ENCODE results near the gene CD7.

The CD7 gene

GRCh38 chr17:82283208-82283749 lies 34.1 kb downstream of the CD7 start:
- FAIRE-seq (no peak), DNase-seq (ENCODE audit: extremely low spot score, insufficient read length, low read depth) (no peak)

DNA sequence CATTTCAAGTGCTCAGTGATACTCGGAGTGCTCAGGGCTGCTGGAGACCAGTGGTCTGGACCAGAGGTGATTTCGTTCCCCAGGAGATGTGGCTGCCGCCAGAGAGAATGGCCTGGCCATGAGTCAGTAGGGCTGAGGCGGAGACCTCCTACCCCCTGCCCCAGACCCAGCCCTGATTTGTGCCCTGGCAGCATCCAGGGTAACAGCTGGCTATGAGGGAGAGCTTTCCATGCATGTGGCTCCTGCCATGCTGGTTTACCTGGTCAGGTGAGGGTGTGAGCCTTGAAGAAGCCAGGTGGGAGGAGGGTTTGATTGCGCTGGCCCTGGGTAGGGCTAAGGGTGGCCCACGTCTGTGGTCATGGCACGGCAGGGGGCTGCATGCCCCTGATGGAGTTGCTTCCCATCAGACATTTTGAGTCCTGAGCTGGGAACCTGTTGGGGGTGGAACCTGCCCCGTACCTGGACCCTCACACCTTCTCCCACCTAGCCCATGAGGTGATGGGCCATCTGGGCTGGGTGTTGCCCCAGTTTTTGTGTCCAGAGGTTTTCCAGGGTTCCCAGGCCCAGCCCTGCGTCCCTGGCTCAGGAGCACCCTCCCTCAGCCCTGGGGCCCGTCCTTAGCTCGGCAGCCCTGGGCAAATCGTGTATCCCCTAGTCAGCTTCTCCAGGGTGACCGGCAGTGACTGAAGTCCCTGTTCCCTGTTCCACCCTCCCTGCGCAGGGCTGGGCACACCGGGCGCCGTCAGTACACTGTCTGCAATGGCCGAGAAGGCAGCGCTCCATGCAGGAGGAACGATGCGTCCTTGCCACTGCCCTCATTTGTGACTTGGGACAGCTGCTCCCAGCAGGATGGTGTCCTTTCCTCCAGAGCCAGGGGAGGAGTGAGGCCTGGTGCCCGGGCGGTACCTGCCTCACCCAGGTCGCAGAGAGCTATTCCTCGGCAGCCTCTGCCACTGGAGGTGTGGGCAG lies 34.9 kb downstream of the CD7 start:
- no peak for FAIRE-seq

GRCh38 chr17:82281502-82282238 lies 35.7 kb downstream of the CD7 start:
- FAIRE-seq: no peak
- no peak for DNase-seq (ENCODE audit: extremely low spot score, insufficient read length, low read depth)

More for the DNA sequence above, 34.9 kb downstream of the CD7 start:
- DNase-seq (ENCODE audit: extremely low spot score, insufficient read length, low read depth): no peak

DNA sequence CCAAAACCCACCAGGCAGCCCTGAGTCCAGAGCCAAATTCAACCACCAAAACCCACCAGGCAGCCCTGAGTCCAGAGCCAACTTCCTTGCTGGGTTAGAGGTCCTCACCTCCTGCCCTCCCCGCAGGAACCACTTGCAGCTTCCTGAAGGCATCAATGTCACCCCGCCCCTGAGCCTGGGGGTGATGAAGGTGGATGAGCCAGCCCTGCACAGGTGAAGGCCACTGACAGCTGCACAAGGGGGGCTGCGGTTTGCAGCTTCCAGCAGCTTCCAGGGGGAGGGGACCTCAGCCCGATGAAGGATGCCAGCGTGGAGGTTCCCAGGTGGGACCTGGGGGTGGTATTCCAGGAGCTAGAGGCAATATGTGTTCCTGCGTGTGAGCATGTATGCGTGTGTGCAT lies 36.3 kb downstream of the CD7 start:
- DNase-seq (ENCODE audit: extremely low spot score, insufficient read length, low read depth) (no peak), FAIRE-seq (no peak)

DNA sequence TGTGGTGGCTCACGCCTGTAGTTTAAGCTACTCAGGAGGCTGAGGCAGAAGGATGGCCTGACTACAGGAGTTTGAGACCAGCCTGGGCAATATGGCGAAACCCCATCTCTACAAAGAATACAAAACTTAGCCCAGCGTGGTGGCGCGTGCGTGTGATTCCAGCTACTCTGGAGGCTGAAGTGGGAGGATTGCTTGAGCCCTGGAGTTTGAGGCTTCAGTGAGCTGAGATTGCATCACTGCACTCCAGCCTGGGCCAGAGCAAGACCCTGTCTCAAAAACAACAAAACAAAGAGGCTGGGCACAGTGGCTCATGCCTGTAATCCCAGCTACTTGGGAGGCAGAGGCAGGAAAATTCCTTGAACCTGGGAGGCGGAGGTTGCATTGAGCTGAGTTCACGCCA lies 36.9 kb downstream of the CD7 start:
- no peak for DNase-seq (ENCODE audit: extremely low spot score, insufficient read length, low read depth)
- no peak for FAIRE-seq

DNA sequence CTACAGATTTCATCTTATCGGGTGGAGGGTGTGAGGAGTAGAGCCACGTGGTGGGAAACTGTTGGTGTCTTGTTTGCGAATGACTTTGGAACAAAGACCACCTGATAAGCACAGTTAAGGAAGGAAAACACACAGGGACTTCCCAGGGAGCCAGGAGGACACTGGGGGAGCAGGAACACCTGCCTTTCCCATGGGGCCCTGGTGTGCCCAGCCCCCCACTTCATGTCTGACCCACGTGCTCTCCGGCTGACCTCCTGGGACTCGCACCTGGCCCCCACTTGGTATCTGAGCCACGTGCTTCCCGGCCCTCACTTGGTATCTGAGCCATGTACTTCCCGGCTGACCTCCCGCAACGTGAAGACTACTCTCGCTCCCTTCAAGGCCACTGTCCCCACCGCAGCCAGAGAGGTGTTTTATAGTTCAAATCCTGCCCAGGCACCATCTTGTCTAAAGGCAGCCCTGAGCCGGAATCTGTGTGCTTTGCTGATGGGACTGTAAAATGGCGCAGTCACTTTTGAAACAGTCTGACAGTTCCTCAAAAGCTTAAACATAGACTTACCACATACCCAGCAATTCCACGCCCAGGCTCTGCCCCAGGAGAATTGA lies 38.5 kb downstream of the CD7 start:
- no peak for DNase-seq (ENCODE audit: extremely low spot score, insufficient read length, low read depth)
- no peak for FAIRE-seq

DNA sequence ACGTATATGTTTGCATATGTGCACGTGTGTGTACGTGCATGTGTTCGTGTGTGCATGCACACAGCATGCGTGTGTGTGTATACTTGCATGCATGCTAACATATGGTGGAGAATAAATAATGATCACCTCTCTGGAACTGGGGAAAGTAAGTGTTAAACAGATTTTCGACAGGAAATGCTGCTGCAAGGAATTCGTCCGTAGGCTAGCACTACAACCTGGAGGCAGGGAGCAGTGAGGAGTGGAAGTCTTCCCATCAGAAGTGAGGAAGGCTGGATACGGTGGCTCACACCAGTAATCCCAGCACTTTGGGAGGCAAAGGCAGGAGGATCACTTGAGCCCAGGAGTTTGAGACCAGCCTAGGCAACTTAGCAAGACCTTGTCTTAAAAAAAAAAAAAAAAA lies 39.1 kb downstream of the CD7 start:
- FAIRE-seq (no peak), DNase-seq (ENCODE audit: extremely low spot score, insufficient read length, low read depth) (no peak)

DNA sequence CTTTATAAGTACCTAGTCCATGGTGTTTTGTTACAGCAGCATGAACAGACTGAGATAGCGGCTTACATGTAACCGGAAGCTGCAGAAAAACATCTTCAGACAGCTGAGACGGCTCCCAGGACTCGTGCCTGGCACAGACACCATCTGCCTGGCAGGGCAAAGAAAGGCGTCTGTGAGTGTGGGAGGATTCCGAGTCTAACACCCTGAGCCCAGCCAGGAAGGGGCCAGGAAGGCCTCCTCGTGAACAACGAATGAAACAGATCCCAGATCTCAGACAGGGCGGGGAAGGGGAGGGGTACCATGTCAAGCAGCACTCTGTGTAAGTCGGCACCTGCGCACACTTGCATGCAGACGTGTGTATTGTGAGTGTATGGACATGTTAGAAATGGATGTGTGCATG lies 39.6 kb downstream of the CD7 start:
- FAIRE-seq (no peak), DNase-seq (ENCODE audit: extremely low spot score, insufficient read length, low read depth) (no peak)

DNA sequence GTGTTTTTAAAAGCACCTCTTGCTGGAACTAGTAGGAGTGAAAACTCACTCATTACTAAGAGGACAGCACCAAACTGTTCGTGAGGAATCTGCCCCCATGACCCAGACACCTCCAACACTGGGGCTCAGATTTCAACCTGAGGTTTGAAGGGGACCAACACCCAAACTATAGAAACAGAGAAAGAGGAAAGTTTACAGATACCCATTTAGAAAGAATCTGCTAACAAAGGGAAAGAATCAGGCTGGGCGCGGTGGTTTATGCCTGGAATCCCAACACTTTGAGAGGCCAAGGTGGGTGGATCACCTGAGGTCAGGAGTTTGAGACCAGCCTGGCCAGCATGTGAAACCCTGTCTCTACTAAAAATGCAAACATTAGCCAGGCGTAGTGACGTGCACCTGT lies 40.5 kb downstream of the CD7 start:
- no peak for FAIRE-seq
- no peak for DNase-seq (ENCODE audit: extremely low spot score, insufficient read length, low read depth)

GRCh38 chr17:82275326-82275725 lies 42.1 kb downstream of the CD7 start:
- DNase-seq (ENCODE audit: extremely low spot score, insufficient read length, low read depth) (no peak), FAIRE-seq (no peak)

GRCh38 chr17:82274134-82275020 lies 43.0 kb downstream of the CD7 start:
- no peak for FAIRE-seq
- DNase-seq (ENCODE audit: extremely low spot score, insufficient read length, low read depth): no peak

DNA sequence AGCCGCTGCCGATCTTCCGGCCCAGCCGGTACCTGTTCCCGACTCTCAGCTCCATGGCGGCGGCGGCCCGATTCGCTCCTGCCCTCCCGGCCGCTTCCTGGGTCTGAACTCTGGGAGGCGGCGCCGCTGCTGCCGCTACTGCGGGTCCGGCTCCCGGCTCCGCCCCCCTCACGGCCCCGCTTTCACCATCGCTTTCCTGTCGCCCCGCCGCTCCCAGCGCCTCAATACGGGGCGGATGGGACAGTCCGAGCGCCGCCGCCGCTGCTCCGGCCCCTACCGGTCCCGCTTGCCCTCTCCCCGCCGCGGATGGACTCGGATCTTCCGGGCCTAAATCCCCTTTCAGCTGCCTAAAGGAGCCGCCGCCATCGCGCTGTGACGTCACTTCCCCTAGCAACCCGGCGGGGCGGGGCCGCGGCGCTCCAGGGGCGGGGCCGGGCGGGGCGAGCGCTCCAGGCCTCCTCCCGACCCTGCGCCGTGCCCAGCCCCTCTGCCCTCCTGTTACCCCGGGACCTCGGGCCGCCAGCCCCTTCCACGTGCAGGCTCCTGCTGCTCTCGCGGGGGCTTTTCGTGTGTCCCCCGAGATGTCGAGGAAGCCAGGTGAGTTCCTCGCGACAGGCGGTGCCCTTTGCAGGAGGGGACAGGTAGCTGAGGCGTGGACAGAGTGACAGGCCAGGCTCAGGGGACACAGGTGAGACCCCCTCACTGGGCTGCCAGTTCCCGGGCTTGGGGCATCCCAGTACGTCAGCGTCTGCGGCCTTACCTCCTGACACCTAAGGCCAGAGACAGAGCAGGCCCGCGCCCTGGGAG lies 43.9 kb downstream of the CD7 start, which contains the start of gene CSNK1D:
CSNK1D (minus strand) TSS at position 374 of the 807 bp plus-strand sequence; CDS start at position 55, 319 bp downstream.
- DNase-seq (ENCODE audit: extremely low spot score, insufficient read length, low read depth) (peak; percentile 92), FAIRE-seq (peak; percentile 68)

DNA sequence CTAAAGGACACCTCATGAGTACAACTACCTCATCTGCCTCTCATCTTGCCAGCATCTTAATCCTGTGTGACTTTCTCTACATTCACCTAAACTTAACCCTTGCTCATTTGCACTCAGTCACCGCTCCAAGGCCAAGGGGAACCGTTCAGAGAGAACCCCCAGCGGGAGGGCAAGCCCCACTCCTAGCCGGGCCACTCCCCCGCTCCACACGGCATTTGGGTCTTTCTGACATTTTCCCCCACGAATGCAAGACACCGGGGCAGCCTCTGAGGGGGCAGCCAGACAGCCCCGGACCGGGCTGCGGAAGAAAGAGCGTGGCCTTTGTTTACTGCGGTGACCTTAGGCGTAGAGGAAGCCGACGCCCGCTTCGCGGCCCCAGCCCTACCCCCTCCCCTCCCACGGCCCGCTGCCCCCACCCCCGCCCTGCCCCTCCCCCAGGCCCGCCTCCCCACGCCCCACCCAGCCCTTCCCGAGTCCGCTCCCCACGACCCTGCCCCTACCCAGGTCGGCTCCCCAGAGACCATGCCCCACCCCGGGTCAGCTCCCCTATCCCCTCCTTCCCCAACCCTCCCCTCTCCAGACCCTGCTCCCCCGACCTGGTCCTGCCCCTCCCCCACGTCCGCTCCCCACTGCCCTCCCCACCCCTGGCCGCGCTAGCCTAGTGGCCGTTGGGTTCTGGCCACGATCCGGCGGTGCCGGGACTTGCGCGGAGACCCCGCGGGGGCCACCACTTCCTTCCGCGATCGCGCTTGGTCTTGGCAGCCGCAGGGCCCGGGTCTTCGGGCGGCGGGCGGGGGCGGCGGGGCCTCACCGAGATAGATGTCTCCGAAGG lies 44.7 kb downstream of the CD7 start:
- no peak for FAIRE-seq
- peak; percentile 46 for DNase-seq (ENCODE audit: extremely low spot score, insufficient read length, low read depth)

GRCh38 chr17:82271401-82271800 lies 46.0 kb downstream of the CD7 start:
- no peak for DNase-seq (ENCODE audit: extremely low spot score, insufficient read length, low read depth)
- no peak for FAIRE-seq

- DNase-seq (ENCODE audit: extremely low spot score, insufficient read length, low read depth) (no peak), FAIRE-seq (no peak)
Observed at GRCh38 chr17:82270651-82271050, 46.8 kb downstream of the CD7 start.

DNA sequence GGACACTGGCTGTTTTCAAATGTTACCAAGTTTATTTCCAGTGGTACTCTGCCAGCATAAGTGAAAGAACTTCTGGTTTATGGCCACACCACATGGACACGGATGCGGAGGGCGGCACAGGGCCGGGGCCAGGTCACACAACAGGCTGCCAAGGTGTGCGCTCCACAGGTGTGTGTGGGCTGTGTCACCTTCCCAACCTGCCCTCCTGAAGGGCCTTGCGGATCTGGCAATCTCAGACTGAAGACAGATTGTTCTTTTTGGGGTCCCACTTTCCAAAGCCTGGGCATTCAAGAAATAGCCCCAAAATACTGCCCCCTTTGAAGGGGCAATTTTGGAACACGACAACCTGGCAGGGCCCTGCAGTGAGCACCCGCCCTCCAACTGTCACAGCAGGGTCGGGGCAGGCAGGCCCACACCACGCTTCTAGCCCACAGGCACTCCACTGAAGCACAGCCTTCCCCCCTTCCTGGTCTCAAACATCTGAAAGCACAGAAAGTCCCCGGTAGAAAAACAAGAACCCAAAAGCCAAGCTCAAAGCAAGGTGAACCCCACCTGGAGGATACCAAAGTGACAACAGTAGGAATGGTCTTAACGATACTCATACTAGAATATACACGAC lies 47.4 kb downstream of the CD7 start:
- FAIRE-seq (no peak), DNase-seq (ENCODE audit: extremely low spot score, insufficient read length, low read depth) (no peak)

- FAIRE-seq (no peak), DNase-seq (ENCODE audit: extremely low spot score, insufficient read length, low read depth) (no peak)
Observed at GRCh38 chr17:82269138-82269881, 48.1 kb downstream of the CD7 start.

All from GM18507 (cell line).